ENCODE data around the gene CREB5.

The CREB5 gene

GRCh38 chr7:28709748-28710147 lies 297.4 kb downstream of the CREB5 start:
- DNase-seq (ENCODE audit: low spot score): no peak

DNA sequence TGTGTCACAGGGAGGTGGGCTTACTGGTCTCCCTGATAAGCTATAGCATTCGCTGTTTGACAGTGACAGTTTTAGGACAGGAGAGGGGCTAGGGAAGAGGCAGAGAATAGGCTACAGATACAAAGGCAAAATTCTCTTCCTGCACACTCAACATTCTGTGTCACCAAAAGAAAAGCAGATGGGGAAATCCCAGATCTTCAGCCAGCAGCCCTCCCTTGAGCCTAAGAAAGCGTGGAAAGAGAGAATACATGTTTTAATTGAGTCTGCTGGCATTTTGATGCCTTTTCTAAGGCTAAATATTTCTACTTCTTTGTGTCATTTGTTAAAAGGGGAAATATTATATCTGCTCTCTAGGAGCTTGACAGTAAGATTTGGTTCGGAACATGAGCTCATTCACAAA lies 298.8 kb downstream of the CREB5 start:
- DNase-seq (ENCODE audit: low spot score): no peak

DNA sequence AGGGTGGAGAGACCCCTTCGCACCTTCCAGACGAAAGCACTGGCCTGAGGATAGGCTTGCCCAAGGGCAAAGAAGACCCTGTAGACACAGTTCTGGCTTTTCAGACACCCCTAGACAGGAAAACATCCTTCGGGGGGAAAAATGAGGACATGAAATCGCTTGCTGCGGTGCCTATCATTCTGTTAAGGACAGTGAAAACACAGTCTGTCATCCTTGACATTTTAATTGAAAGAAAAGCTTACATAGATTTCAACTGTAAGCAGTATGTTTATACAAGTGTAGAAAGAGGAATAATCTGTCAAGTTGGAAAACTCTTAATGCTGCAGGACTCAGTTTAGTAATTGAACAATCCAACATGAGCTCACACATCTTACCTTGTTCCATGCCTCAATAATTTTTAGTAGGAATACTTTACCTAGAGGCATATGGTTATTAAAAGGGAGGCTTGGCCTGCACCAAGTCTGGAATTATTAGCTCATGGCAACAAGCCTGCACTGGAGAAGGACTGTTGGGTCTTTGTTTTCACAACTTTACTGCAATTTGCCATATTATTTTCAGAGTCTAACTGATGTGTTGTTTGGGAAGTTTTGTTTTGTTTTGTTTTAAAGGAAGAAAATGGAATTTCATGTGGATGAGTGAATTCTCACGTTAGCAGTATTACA lies 302.3 kb downstream of the CREB5 start:
- DNase-seq (ENCODE audit: low spot score): no peak

DNA sequence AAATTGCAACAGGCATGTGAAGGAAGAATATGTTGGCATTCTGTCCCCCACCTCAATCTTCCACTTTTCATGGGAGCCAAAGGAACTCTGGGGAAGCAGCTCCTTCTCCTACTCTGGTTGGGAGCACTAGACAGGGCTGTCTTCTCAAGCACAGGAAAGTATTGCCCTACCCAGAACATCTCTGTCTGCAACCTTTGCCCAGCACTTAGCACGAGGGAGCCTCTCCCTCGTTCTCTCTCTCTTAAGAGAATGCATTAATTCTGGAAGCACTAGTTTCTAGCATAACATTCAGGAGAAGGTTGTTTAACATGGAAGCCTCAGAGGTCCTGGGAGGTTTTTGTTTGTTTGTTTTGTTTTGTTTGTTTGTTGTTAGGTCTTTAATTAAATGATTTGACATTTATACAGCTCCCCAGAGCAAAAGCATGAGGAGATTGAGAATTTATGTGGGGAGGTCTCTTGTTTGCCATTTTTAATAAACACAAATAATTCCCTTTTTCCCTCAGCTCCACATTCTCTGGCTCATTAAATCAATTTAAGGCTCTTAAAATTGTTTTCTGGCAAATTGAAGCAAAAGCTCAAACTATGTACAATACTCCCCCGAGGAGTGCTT lies 305.2 kb downstream of the CREB5 start:
- DNase-seq (ENCODE audit: low spot score): no peak

GRCh38 chr7:28718055-28718481 lies 305.8 kb downstream of the CREB5 start:
- no peak for DNase-seq (ENCODE audit: low spot score)

GRCh38 chr7:28718545-28718944 lies 306.2 kb downstream of the CREB5 start:
- no peak for DNase-seq (ENCODE audit: low spot score)

- DNase-seq (ENCODE audit: low spot score): no peak
These were observed 310.4 kb downstream of the CREB5 start for GRCh38 chr7:28722684-28723083.

DNA sequence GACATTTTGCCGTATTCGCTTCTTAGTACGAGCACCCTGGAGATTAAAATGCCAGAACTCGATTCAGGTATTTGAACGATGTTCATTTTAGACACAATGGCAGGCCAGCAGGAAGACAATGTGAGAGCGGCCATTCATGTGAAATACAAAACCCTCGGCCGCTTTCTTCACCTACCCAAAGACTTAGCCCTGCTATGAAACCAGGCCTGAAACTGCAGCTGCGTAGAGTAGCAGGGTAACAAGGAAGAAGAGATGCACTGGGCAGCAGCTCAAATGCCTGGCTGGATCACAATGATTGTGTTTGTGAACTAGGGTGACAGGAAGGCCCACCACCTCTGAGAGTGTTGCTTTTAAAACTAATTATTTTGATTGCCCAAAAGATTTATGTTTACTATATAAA lies 311.0 kb downstream of the CREB5 start:
- no peak for DNase-seq (ENCODE audit: low spot score)

DNA sequence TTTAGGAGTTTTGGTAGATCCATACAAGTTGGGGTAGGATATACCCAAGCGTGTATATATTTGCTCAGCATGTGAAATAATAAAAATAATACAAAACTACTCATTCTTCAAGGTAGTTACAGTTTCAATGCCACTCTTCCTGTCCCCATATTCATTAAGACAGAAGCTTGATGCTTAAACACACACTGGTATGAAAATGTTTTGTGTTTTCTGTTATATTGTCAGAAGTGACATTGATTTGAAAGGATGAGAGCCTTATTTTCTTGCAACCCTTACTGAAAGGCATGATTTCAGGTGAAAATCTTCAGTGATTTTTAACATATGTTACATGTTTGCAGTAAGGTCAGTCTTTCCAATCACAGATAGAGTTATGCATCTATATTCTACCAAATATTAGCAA lies 312.2 kb downstream of the CREB5 start:
- DNase-seq (ENCODE audit: low spot score): no peak

DNA sequence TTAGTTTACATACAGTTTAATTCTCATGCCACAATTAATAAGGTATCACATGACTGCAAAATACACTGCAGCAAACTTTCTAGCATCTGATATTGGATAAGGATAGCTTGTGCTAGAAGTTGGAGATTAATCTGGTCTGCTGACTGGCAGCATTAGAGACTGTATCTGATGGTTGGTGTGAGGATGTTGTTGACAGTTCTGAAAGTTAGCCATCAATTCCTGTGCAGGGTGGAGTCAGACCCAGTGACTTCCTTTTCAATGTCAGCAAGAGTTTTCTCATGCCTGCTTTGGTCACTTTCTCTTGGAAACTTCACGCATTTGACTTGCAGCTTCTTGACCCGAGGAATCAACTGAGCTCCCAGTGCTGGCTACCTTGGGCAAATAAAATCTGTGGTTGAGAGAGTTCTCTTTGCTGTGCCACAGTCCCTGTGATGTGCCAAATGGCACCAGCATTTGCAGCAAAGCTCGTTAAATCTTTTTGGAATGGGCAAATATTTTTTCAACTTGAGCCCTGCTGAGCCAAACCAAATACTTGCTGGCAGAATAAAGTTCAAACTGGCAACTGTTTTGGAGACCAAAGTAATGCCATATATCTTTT lies 312.8 kb downstream of the CREB5 start:
- DNase-seq (ENCODE audit: low spot score): no peak

DNA sequence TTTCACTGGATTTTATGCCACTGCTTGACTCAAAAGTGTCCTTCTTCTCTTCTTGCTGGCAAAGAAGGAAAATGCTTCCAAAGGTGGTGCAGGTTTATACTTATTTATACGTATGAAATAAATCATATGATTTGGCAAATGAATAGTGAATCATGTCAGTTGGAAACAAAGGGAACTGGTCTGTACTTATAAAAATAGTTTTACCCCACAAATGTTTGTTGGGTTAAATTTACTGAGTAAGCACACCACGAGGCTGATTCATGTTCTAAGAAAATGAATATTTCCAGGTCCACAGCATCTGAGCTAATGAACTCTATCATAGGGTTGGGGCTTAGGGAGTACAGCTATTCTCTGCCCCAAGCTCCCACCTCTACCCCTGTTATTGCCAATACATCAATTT lies 313.6 kb downstream of the CREB5 start:
- DNase-seq (ENCODE audit: low spot score): no peak

DNA sequence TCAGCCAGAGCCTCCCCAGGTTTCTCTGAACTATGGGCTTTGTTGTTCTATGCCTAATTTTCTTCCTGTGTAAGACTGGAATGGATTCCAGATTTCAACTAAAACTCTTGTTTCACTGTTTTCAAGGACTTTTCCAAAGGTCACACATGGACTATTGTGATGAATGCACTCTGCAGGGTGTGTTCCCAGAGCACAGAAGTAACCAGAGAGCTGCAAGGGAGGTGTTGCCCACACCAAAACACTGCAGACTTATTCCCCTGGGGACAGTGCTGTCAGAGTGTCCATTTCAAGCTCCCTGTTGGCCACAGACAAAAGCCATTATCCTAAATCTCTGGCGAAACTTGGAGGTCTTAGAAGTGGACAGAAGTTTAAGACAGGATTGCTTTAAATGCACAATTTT lies 314.2 kb downstream of the CREB5 start:
- no peak for DNase-seq (ENCODE audit: low spot score)

DNA sequence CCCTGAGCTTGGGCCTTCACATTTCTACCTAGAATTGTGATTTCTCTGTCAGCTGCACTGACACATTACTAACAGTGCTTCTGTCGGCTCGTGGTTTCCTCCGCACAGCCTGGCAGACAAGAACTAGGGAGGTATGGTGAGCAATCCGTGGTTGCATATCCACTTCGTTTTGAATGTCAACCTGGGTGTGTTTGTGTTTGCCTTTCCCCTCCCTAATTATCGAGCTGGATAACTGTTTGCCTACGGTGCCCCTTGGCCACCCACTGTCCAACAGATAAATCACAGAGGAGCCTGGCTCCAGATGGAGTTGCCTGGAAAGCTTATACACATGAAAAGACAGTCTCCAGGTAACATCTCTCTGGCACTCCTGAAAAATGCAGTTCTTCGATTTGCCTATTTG lies 317.0 kb downstream of the CREB5 start:
- DNase-seq (ENCODE audit: low spot score): no peak

DNA sequence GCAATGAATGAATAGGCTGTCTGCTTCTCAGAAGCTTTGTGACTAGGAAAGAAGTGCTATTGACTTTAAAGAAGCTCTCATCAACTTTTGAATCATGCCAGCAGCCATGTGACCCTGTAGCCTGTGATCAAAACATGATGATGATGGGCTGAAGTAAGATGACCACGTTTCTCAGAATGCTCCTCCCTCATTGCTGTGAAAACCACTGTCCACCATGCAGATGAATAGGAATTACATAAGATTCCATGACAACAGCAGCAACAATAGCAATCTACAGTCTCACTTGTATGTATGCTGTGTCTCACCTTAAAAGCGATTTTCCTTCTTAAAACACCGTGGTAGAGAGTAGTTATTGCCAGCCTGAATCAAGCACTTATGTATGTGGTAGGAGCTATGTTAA lies 317.4 kb downstream of the CREB5 start:
- no peak for DNase-seq (ENCODE audit: low spot score)

DNA sequence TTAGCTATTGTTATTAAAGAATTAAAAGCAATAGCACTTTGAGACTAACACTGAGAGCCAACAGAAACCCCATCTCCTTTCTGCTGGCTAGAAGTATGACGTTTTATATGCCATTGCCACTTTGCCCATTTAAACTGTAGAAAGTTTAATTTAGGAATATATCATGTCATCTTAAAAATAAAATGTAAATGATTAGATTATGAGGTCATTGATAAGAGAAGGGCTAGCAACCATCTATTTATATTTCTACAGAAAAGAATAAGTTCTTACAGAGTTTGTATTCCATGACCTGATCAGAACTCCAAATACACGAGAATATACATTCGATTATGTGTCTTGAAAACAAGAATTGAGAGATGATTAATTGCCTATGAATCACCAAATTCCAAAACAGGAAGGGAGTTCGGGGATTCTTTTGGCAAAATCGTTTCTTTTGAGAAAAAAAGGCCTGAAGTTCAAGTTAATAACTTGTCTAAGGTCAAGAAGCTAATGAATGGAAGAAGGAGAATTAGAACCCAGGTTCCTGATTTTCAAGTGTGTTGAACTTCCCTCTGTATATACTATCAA lies 318.9 kb downstream of the CREB5 start:
- DNase-seq (ENCODE audit: low spot score): no peak

DNA sequence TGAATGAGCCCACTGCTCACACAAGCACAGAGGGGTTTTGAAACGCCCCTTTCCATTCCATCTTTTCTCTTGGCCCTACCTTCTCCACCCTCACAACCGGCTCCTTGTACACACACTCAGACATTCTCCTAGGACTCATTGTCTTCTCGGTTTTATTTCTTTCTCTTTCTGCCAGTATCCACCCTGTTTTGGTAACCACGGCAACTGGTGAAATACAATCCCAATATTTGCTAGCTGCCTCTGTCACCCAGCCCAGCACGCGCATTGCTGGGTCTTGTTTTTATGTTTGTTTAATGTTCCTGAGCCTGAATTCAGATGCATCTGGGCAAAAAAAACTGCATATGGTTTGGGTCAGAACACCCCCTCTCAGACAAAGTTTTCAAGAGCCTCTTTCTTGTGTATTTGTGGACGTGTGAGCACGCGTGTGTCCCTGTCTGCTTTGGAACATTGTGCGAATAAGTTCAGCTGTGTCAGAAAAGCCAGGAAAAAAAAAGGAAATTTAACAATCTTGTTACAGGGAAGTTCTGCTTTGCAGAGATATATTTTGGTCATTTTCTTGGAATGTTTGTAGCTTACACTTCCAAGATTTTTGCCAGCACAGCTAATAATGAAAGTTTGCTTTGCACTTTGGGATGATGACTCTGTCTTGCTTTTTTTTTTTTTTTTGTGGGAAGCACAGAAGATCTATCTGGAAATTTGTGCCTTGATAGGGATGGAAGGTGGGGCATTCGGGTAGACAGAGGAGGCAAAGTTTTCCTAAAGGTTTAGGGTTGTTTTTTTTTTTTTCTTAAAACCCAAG lies 320.0 kb downstream of the CREB5 start:
- peak; percentile 77 for DNase-seq (ENCODE audit: low spot score)

DNA sequence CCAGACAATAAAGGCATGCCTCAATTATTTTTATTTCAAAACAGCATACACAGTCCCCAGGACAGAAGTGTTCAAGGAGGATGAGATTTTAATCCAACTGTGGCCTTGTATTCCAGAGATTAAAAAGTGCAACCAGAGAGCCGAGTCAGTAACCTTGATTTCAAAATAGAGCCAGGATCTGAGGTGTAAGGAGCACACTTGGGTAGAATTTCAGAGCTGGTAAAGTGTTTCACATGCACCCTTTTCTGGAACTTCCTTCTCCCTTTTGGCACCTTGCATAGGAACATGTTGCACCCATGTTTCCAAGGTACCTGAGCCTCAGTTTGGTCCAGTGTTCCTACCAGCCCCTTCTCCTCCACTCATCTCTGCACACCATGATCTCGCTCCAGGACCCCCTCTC lies 320.7 kb downstream of the CREB5 start:
- DNase-seq (ENCODE audit: low spot score): no peak

DNA sequence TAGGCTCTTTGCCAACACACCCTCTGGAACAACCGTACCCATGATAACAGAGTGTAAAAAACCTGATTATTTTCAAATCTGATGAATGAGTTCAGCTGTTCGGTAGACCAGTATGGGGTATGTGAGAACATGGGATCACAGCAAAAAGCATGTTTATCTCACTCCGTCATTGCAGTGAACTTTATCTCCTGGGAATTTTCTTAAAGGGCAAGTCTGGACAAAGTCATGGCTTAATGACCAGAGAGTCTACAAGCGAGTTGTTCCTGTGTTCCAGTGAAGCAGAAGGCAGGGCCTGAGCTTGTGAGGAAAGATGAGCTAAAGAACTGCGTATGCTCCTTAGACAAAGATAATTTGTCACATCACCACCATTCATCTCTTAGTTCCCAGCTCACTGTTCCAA lies 326.1 kb downstream of the CREB5 start:
- no peak for DNase-seq (ENCODE audit: low spot score)

DNA sequence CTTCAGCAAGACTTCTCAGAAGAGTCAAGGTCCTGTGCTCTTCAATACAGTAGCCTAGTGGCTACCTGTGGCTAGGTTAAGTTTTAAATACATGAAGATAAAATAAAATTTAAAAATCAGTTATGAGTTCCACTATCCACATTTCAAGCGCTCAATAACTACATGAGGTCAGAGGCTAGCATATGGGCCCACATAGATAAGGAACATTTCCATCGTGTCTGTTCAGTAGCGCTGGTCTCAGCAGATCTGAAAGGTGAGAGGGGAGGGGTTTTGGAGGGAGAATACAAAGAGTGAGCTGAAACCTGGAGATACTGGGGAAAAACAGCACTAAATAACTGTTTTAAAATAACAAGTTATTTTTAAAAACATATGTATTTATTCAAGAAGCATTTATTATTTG lies 326.8 kb downstream of the CREB5 start:
- no peak for DNase-seq (ENCODE audit: low spot score)

DNA sequence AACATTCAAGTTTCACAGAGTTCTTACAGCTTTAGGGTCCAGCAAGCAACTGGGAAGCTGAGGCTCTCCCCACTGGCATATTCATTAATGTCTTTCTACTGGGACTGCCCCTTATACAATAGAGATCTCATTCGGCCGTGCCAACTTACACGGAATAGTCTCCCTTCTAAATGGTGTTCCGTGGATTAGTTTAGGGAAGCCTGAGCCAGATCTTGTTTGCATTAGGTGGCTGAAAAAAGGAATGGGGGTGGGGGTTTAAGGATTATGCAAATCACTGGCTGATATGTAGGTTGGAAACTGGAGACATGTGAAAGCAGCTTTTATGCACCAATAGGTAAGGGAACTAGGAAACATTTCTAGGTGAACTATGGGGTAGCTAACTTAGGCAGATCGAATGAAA lies 327.5 kb downstream of the CREB5 start:
- no peak for DNase-seq (ENCODE audit: low spot score)

DNA sequence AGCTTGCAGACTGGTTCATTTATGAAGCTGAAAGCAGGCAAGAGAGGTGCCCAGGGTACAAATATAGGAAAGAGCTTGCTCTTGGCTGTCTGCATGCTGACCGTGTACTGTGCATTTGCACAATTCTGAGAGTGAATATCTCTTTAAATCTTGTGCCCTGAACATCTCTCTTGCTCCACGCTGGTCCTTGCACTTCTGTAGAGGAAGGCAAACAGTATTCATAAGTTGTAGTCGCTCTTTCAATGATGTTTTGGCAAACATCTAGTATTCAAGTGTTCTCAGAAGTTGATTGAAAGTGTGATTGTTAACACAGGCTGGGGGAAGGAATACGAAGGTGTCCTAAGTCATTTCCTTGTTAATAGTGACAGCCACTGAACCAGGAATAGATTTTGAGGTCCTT lies 332.6 kb downstream of the CREB5 start:
- DNase-seq (ENCODE audit: low spot score): no peak

GRCh38 chr7:28745351-28745750 lies 333.0 kb downstream of the CREB5 start:
- no peak for DNase-seq (ENCODE audit: low spot score)

DNA sequence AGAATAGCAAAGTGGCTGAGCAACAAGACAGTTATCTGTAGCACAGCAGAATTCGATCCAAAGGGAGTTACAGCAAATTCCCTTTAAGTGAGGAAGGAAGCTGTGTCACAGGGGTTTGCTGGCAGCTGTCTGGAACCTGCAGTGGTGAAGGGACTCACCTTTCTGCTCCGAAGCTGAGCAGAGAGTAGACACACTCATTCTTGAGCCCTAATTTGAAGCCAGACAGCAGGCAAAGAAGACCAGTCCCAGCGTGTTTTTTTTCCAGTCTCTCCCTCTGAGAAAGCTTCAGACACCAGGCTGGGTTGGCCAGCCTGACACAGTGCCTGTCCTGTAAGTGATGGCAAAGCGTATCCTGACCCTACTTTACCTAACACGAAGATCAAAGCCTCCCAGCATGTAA lies 335.1 kb downstream of the CREB5 start:
- DNase-seq (ENCODE audit: low spot score): no peak

Data from AG08395 (cell line).